ENCODE data around the gene SPEF1. TPM values are rescaled to one million over a fixed set of nuclear protein-coding genes. Genes with fewer than 3 reads are reported as not detected.

The SPEF1 gene
- total RNA-seq, 1 donor = under 0.01 TPM

- no peak overlapping the region for H3K4me3 ChIP-seq (ENCODE audit: low read depth, low read length)
- TF ChIP-seq, protein P1, sequence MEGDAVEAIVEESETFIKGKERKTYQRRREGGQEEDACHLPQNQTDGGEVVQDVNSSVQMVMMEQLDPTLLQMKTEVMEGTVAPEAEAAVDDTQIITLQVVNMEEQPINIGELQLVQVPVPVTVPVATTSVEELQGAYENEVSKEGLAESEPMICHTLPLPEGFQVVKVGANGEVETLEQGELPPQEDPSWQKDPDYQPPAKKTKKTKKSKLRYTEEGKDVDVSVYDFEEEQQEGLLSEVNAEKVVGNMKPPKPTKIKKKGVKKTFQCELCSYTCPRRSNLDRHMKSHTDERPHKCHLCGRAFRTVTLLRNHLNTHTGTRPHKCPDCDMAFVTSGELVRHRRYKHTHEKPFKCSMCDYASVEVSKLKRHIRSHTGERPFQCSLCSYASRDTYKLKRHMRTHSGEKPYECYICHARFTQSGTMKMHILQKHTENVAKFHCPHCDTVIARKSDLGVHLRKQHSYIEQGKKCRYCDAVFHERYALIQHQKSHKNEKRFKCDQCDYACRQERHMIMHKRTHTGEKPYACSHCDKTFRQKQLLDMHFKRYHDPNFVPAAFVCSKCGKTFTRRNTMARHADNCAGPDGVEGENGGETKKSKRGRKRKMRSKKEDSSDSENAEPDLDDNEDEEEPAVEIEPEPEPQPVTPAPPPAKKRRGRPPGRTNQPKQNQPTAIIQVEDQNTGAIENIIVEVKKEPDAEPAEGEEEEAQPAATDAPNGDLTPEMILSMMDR (IDR thresholded peaks at IDR 0.05; ENCODE audit: insufficient read depth, low read depth, low read length) = no peak
- DNase-seq (ENCODE audit: low read depth) = no peak
Measured at GRCh38 chr20:3764659-3765058, 16.6 kb downstream of the SPEF1 start.

DNA sequence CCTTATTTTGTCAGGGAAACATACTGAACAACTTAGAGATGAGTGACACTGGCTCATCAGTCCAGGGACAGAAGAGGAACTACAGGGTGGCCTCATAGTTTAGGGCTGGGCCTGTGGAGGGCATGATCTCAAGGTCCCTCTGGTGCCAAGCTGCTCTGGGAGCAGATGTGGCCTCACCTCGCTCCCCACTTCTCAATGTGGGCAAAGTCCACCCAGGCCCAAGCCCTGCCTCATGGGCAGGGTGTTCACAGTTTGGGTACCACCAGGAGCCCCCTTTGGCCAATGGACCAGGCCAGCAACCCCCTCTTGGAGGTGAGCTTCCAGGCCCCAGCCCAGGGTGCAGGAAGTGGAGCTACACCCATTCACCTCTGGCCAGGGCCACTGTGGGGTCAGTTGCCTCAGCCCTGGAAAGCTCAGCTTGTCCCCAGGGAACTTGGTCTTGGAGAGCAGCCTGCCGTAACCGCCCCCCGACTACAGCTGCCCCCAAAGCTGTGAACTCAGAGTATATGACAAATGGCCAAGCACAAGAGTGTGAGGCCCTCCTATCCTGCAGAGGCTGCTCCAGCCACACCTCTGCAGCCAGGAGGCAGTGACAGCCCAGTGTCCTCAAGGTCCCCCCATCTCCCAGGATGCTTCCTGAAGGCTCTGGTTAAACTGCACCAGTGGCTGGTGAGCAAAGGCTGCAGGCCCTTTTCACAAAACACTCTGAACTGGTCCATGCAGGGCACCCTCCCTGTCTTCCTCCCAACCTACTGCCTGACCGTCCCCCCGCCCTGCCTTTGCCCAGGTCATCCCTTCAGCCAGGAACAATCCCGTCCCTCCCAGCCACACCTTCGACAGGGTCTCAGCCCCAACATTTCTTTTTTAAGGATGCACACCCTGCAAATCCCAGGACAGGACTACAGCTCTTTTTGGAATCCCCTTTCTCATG lies 17.3 kb downstream of the SPEF1 start:
- TF ChIP-seq, protein P1 (IDR thresholded peaks at IDR 0.05; ENCODE audit: insufficient read depth, low read depth, low read length) = no peak
- no peak overlapping the region for H3K4me3 ChIP-seq (ENCODE audit: low read depth, low read length)
- no peak for DNase-seq (ENCODE audit: low read depth)

GRCh38 chr20:3760655-3761348 lies 20.4 kb downstream of the SPEF1 start:
- peak; percentile 67 for DNase-seq (ENCODE audit: low read depth)
- H3K4me3 ChIP-seq (ENCODE audit: low read depth, low read length) = no peak overlapping the region
- TF ChIP-seq, protein P1 (IDR thresholded peaks at IDR 0.05; ENCODE audit: insufficient read depth, low read depth, low read length) = no peak

DNA sequence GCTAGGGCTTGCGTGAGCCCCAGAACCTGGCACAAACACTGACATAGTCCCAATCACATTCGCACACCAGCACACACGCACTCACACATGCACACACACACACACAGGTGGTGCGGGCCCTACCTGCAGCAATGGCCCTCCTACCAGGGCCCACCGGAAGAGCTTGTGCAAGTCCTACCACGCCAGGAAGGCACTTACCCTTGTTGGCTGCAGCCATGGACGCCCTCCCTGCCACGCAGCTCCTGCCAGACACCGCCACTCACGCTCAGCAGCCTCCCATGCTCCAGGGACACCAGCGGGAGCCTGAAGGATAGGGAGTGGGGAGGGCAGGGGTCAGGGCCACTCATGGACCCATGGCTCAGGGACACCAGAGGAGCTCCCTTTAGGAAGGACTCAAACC lies 21.4 kb downstream of the SPEF1 start:
- TF ChIP-seq, protein P1 (IDR thresholded peaks at IDR 0.05; ENCODE audit: insufficient read depth, low read depth, low read length) = no peak
- no peak overlapping the region for H3K4me3 ChIP-seq (ENCODE audit: low read depth, low read length)
- DNase-seq (ENCODE audit: low read depth) = no peak

DNA sequence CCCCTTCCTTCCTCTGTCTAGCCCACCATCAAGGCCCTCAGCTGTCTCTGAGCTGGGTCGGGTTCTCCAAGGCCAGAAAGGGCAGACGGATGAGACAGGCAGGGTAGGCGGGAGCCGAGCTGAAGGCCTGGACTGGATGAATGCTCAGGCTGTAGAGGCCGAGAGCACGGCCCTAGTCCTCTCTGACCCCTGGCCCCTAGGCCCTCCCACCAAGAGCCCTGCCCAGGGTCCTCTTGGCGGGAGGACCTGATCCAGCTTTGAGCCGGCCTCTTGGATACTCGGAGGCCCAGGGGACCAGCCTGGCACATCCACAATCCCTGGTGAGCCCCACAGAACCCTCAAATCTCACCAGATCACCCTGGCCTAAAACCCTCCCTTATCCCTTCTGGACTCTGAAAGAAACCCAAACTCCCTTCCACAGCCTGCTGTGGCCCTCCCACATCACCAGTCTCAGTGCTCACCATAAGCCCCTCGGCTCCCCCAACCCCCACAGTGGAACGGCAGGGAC lies 21.9 kb downstream of the SPEF1 start:
- no peak overlapping the region for H3K4me3 ChIP-seq (ENCODE audit: low read depth, low read length)
- TF ChIP-seq, protein P1 (IDR thresholded peaks at IDR 0.05; ENCODE audit: insufficient read depth, low read depth, low read length) = no peak
- no peak for DNase-seq (ENCODE audit: low read depth)

GRCh38 chr20:3758566-3758965 lies 22.7 kb downstream of the SPEF1 start:
- TF ChIP-seq, protein P1 (IDR thresholded peaks at IDR 0.05; ENCODE audit: insufficient read depth, low read depth, low read length) = no peak
- no peak for DNase-seq (ENCODE audit: low read depth)

More at GRCh38 chr20:3758566-3758965, 22.7 kb downstream of the SPEF1 start:
- no peak overlapping the region for H3K4me3 ChIP-seq (ENCODE audit: low read depth, low read length)

Measured in fibroblast of villous mesenchyme (primary cell).